Stimulated activated CD4-positive, alpha-beta T cell treated with anti-CD3 and anti-CD28 coated beads, TNF-alpha, amount 100 ng/mL, for 24 hours (primary cell): ENCODE measurements around the gene METTL1.

Experiments used
- DNase-seq, 3 experiments: peaks; one replicate each; pipeline ENCODE4 v3.0.0-alpha.2; 2020; ENCODE audit warnings: low read depth in 3 of 3

The METTL1 gene

GRCh38 chr12:57737467-57738460 is 34.1 kb downstream of the METTL1 start:
- no peak for DNase-seq

- no peak for DNase-seq
Measured at GRCh38 chr12:57736741-57737466, 35.0 kb downstream of the METTL1 start.

- no peak for DNase-seq
Measured at GRCh38 chr12:57735952-57736740, 35.8 kb downstream of the METTL1 start.

- DNase-seq: no peak
Measured at GRCh38 chr12:57735198-57735855, 36.6 kb downstream of the METTL1 start.

- no peak for DNase-seq
Measured at GRCh38 chr12:57734591-57734990, 37.3 kb downstream of the METTL1 start.

GRCh38 chr12:57733928-57734327 is 38.0 kb downstream of the METTL1 start:
- DNase-seq: no peak

- DNase-seq: no peak
Measured at GRCh38 chr12:57732726-57733593, 38.9 kb downstream of the METTL1 start.

GRCh38 chr12:57732270-57732669 is 39.6 kb downstream of the METTL1 start:
- DNase-seq: no peak

GRCh38 chr12:57731411-57732080 is 40.4 kb downstream of the METTL1 start:
- DNase-seq: no peak

- DNase-seq: no peak
Measured at GRCh38 chr12:57730336-57731067, 41.4 kb downstream of the METTL1 start.

GRCh38 chr12:57729321-57729844 is 42.5 kb downstream of the METTL1 start:
- no peak for DNase-seq

- DNase-seq: no peak
Measured at GRCh38 chr12:57727758-57728395, 44.0 kb downstream of the METTL1 start.

- no peak for DNase-seq
Measured at GRCh38 chr12:57726884-57727757, 44.8 kb downstream of the METTL1 start.

GRCh38 chr12:57726151-57726883 is 45.6 kb downstream of the METTL1 start:
- DNase-seq: no peak

GRCh38 chr12:57725851-57726150 is 46.1 kb downstream of the METTL1 start:
- no peak for DNase-seq

- no peak for DNase-seq
Measured at GRCh38 chr12:57724936-57725740, 46.8 kb downstream of the METTL1 start.
